Stomach (tissue), 9 donors: ENCODE results near the gene VWA8. TPM values are rescaled to one million over a fixed set of nuclear protein-coding genes. Genes with fewer than 3 reads are reported as not detected.

Experiments
- DNase-seq, 2 donors: peaks; one replicate each; pipeline versions ENCODE4 v3.0.0 to v3.0.0-alpha.2; 2013 to 2019
- H3K27ac ChIP-seq, 5 donors: fragments of 200-600 bp in 4 of 5; sonication (generic) in 4 of 5; one replicate each; pipeline ENCODE4 v1.5.1; 2013 to 2019; ENCODE audit warnings: mild to moderate bottlenecking in 1 of 5, moderate library complexity in 1 of 5
- H3K27me3 ChIP-seq, 3 donors: fragments of 200-600 bp; sonication (generic); one replicate each; pipeline ENCODE4 v1.5.1; 2017 to 2019; ENCODE audit warnings: mixed run types in 1 of 3
- H3K36me3 ChIP-seq, 4 donors: fragments of 200-600 bp; sonication (generic); 1 replicate in 3 of 4; 2 replicates in 1 of 4; pipeline ENCODE4 v1.5.1; 2016 to 2019
- H3K4me1 ChIP-seq, 4 donors: fragments of 200-600 bp; sonication (generic); one replicate each; pipeline ENCODE4 v1.5.1; 2016 to 2019
- H3K4me3 ChIP-seq, 4 donors: fragments of 200-600 bp; sonication (generic) in 3 of 4; one replicate each; pipeline ENCODE4 v1.5.1; 2016 to 2019; ENCODE audit warnings: mild to moderate bottlenecking in 1 of 4
- H3K9me3 ChIP-seq, 4 donors: fragments of 200-600 bp; sonication (generic); one replicate each; pipeline ENCODE4 v1.5.1; 2016 to 2019
- EP300 ChIP-seq: sonication (generic); formaldehyde crosslinking; IDR thresholded peaks from one replicate; pipeline ENCODE4 v1.6.1; 2017; ENCODE audit warnings: antibody characterized with exemption
- POLR2A ChIP-seq, 4 donors: fragments of 450-650 bp; IDR thresholded peaks; one replicate each; pipeline ENCODE4 v1.6.1; 2016; ENCODE audit warnings: antibody characterized with exemption in 4 of 4, control low read depth in 2 of 4, mild to moderate bottlenecking in 1 of 4, moderate library complexity in 1 of 4
- POLR2AphosphoS5 ChIP-seq, 3 donors: sonication (generic); formaldehyde crosslinking; IDR thresholded peaks; one replicate each; pipeline ENCODE4 v1.6.1; 2016; ENCODE audit warnings: antibody characterized with exemption in 3 of 3
- WGBS, 5 donors: extraction: QIAGEN DNeasy Blood & Tissue Kit in 3 of 5; methylation state at CpG; one replicate each; pipeline versions ENCODE4 v1.1.5 to v1.1.7; 2013 to 2018; 5-methylcytosine and 5-hydroxymethylcytosine counted together
- intact Hi-C: fragments of 100-400 bp; cut with DNase I; formaldehyde crosslinking; loops from one replicate; pipeline ENCODE4 v1.15.1; 2023; ENCODE audit warnings: low total_unique reads
- polyA plus RNA-seq, 3 donors: library from polyadenylated mRNA; stranded (reverse); fragments of 200-250 nt; gene quantifications; one replicate each; pipeline ENCODE4 v1.2.3, GENCODE V29; 2013
- total RNA-seq, 5 donors: library from RNA; depleted of rRNA; stranded (reverse); fragments of >200 nt; gene quantifications; one replicate each; pipeline versions ENCODE4 v1.1.0 to v1.2.3, GENCODE V29; 2014 to 2016
- TF ChIP-seq, protein P1 (sequence below), 7 experiments: fragments of 450-650 bp in 4 of 7; fragments of 200-600 bp in 3 of 7; sonication (generic) in 3 of 7; IDR thresholded peaks; one replicate each; pipeline ENCODE4 v1.5.1; 2016 to 2019; ENCODE audit warnings: antibody characterized with exemption in 7 of 7, control low read depth in 2 of 7, mild to moderate bottlenecking in 1 of 7
- donor health status: healthy with polysubstance abuse.
- donor health status: Bipolar disorder and iron deficiency.
- donor health status: healthy.

VWA8 gene
- total and polyA plus RNA-seq, 8 donors, result 3.3 to 99.2 (median 25.4) TPM

DNA sequence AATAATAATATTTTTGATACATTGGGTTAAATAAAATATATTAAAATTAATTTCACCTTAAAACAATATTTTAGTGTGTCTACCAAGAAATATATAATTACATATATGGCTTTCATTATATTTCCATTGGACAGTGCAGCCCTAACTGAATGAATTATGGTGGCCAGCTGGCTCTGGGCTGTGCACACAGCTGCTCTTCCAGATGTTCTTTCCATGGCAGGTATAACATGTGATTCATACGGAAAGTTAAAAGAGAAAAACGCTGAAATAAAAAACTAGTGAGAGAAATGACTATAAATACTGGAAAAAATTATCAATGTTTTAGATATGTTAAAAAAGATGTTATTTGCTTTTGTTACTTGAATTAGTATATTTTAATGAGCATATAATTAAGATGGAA lies 287.3 kb downstream of the VWA8 start:
- WGBS, 5 donors, result 81 to 93% (median 85%) methylated on average over 2 of the region's 2 CpGs
- intact Hi-C loops, result loop anchor here (5.0 kb wide), 1 partner anchor 434 kb away; no protein-coding TSS in a partner anchor
- H3K36me3 ChIP-seq, result peaks cover 0 to 13% (median 4%) of the 10 kb centered on the region in 4 donors
- no peaks in the 10 kb centered on the region for H3K9me3 ChIP-seq
- TF ChIP-seq POLR2AphosphoS5 (IDR thresholded peaks at IDR 0.05) (no peak), EP300 (no peak), POLR2A (IDR thresholded peaks at IDR 0.05) (no peak)
- TF ChIP-seq, protein P1, sequence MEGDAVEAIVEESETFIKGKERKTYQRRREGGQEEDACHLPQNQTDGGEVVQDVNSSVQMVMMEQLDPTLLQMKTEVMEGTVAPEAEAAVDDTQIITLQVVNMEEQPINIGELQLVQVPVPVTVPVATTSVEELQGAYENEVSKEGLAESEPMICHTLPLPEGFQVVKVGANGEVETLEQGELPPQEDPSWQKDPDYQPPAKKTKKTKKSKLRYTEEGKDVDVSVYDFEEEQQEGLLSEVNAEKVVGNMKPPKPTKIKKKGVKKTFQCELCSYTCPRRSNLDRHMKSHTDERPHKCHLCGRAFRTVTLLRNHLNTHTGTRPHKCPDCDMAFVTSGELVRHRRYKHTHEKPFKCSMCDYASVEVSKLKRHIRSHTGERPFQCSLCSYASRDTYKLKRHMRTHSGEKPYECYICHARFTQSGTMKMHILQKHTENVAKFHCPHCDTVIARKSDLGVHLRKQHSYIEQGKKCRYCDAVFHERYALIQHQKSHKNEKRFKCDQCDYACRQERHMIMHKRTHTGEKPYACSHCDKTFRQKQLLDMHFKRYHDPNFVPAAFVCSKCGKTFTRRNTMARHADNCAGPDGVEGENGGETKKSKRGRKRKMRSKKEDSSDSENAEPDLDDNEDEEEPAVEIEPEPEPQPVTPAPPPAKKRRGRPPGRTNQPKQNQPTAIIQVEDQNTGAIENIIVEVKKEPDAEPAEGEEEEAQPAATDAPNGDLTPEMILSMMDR (IDR thresholded peaks at IDR 0.05), result no peak
- no peak overlapping the region for H3K4me3 ChIP-seq
- peaks cover 0 to 30% (median 10%) of the 10 kb centered on the region in 4 donors for H3K4me1 ChIP-seq
- no peaks in the 10 kb centered on the region for H3K27me3 ChIP-seq
- no peak overlapping the region for H3K27ac ChIP-seq
- DNase-seq, result no peak

- Histone ChIP-seq H3K4me3 (no peak overlapping the region), H3K9me3 (no peaks in the 10 kb centered on the region), H3K4me1 (peaks cover 0 to 33% (median 16%) of the 10 kb centered on the region in 4 donors), H3K27me3 (no peaks in the 10 kb centered on the region), H3K27ac (no peak overlapping the region), H3K36me3 (peaks cover 0 to 13% (median 4%) of the 10 kb centered on the region in 4 donors)
- no peak for DNase-seq
- 75 to 84% (median 80%) methylated on average over 8 of the region's 8 CpGs for WGBS, 5 donors
- intact Hi-C loops, result loop anchor here (5.0 kb wide), 1 partner anchor 436 kb away; no protein-coding TSS in a partner anchor
- TF ChIP-seq, protein P1 (IDR thresholded peaks at IDR 0.05), result no peak
- TF ChIP-seq EP300 (no peak), POLR2A (IDR thresholded peaks at IDR 0.05) (no peak), POLR2AphosphoS5 (IDR thresholded peaks at IDR 0.05) (no peak)
Measured at GRCh38 chr13:41670873-41671443, 290.0 kb downstream of the VWA8 start.

DNA sequence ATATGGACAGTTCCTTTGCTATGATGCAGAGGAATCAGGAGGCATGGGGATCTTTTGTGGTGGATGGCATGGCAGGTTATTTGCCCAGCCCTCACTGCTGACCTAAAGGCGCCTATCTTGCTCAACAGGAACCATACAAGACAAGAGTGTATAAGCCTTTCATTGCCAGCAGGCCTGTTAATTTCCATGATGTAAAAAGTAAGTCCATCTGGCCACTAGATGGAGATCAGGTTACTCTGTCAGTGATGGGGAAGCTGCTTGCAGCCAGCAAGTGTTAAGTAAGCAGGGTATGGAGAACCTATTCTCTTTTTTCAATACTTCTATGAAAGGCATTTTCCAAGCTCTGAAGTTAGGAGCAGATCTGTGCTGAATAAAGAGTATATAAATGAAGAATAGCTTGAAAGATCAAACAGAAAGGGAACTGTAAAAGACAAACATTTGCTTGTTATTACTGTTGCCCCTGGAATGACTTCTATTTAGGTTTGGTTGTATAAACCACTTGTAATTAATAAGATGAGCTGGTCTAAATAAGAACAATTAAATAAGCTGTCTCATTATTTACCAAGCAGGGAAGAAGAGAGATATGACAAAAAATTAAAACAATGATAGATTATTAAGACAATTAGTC lies 292.7 kb downstream of the VWA8 start:
- 8 to 21% (median 12%) methylated on average over 1 of the region's 1 CpG for WGBS, 5 donors
- Histone ChIP-seq H3K36me3 (peaks cover 0 to 10% (median 4%) of the 10 kb centered on the region in 4 donors), H3K4me1 (peaks cover 0 to 33% (median 16%) of the 10 kb centered on the region in 4 donors), H3K4me3 (no peak overlapping the region), H3K27ac (no peak overlapping the region), H3K9me3 (no peaks in the 10 kb centered on the region), H3K27me3 (no peaks in the 10 kb centered on the region)
- DNase-seq, result peak; percentile 45 to 95
- intact Hi-C loops, result no loop called here
- TF ChIP-seq EP300 (no peak), POLR2A (IDR thresholded peaks at IDR 0.05) (no peak), POLR2AphosphoS5 (IDR thresholded peaks at IDR 0.05) (peak in 2 of 3 donors; percentile 52 to 80)
- TF ChIP-seq, protein P1 (IDR thresholded peaks at IDR 0.05), result peak in 5 of 7 experiments; percentile 43 to 92 (median 75)

DNA sequence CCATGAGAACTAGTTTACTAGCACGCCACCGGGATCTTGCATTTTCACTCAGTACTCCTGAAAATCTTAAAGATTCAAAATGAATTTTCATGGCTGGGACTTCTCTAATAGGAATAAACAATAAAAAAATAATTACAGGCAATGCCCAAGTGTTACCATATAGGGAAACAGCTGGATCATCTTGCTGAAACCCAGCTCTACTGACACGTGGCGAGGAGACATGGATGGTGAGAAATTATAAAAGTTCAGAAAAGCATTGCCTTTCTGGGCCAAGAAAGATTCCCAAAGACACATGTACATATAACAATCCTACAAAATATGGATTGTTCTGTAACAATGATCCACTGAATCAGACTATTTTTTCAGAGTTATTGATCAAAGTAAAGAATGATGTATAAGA lies 294.3 kb downstream of the VWA8 start:
- Histone ChIP-seq H3K36me3 (peaks cover 0 to 13% (median 4%) of the 10 kb centered on the region in 4 donors), H3K4me1 (peaks cover 0 to 33% (median 16%) of the 10 kb centered on the region in 4 donors), H3K27me3 (no peaks in the 10 kb centered on the region), H3K27ac (no peak overlapping the region), H3K4me3 (no peak overlapping the region), H3K9me3 (no peaks in the 10 kb centered on the region)
- TF ChIP-seq, protein P1 (IDR thresholded peaks at IDR 0.05), result no peak
- TF ChIP-seq POLR2A (IDR thresholded peaks at IDR 0.05) (no peak), EP300 (no peak), POLR2AphosphoS5 (IDR thresholded peaks at IDR 0.05) (no peak)
- intact Hi-C loops, result no loop called here
- 90 to 96% (median 93%) methylated on average over 4 of the region's 4 CpGs for WGBS, 5 donors
- no peak for DNase-seq
